ENCODE results near the gene DLGAP1.

The DLGAP1 gene

GRCh38 chr18:3983351-3983969 lies 471.6 kb downstream of the DLGAP1 start (continued):
- TF ChIP-seq ZNF112 (tag by site-specific recombination; IDR thresholded peaks at IDR 0.05): no peak
- TF ChIP-seq ZNF280C (tag by site-specific recombination; IDR thresholded peaks at IDR 0.05): no peak
- 0 out of 2 replicates have a peak, but pooled peaks have one; percentile 22 for TF ChIP-seq ZNF692 (tag by site-specific recombination; IDR thresholded peaks at IDR 0.05)
- no peak for TF ChIP-seq YY1 (tag by site-specific recombination; IDR thresholded peaks at IDR 0.05)
- TF ChIP-seq PRDM10 (tag by site-specific recombination; IDR thresholded peaks at IDR 0.05): peak; percentile 77
- TF ChIP-seq ZNF335 (tag by site-specific recombination; conservative IDR thresholded peaks at IDR 0.05): peak; percentile 82
- TF ChIP-seq ZFP37 (tag by site-specific recombination; IDR thresholded peaks at IDR 0.05): no peak
- no peak for TF ChIP-seq PRDM2 (tag by site-specific recombination; IDR thresholded peaks at IDR 0.05; ENCODE audit: borderline replicate concordance)
- TF ChIP-seq ZNF555 (tag by site-specific recombination; conservative IDR thresholded peaks at IDR 0.05): no peak
- 0 out of 2 replicates have a peak, but pooled peaks have one; percentile 34 for TF ChIP-seq KLF10 (tag by site-specific recombination; IDR thresholded peaks at IDR 0.05)
- peak; percentile 68; the same call in 1 of the 2 replicates for TF ChIP-seq GLI2 (tag by site-specific recombination; IDR thresholded peaks at IDR 0.05; ENCODE audit: borderline replicate concordance, low read depth)
- TF ChIP-seq ZNF398 (tag by site-specific recombination; IDR thresholded peaks at IDR 0.05): peak; percentile 64
- TF ChIP-seq OVOL3 (tag by site-specific recombination; IDR thresholded peaks at IDR 0.05): 0 out of 2 replicates have a peak, but pooled peaks have one; percentile 55
- peak; percentile 70 for TF ChIP-seq ZNF629 (tag by site-specific recombination; IDR thresholded peaks at IDR 0.05)
- TF ChIP-seq ZNF843 (tag by site-specific recombination; IDR thresholded peaks at IDR 0.05): peak; percentile 92
- no peak; the same call in 1 of the 2 replicates for TF ChIP-seq INSM2 (tag by site-specific recombination; IDR thresholded peaks at IDR 0.05)
- TF ChIP-seq IKZF3 (tag by site-specific recombination; IDR thresholded peaks at IDR 0.05): no peak
- no peak for TF ChIP-seq ZNF701 (tag by site-specific recombination; IDR thresholded peaks at IDR 0.05)
- no peak for TF ChIP-seq ZNF837 (tag by site-specific recombination; IDR thresholded peaks at IDR 0.05)
- TF ChIP-seq SCRT1 (tag by site-specific recombination; IDR thresholded peaks at IDR 0.05; ENCODE audit: borderline replicate concordance): peak; percentile 40; the same call in 1 of the 2 replicates
- no peak for TF ChIP-seq ZNF529 (tag by site-specific recombination; IDR thresholded peaks at IDR 0.05; ENCODE audit: insufficient replicate concordance)
- TF ChIP-seq ZNF596 (tag by site-specific recombination; IDR thresholded peaks at IDR 0.05): no peak
